Nephron progenitor cell (in vitro differentiated cells): ENCODE results near the gene HEATR9.
A peak's percentile ranks its signal among the peaks of the same experiment; 100 is the strongest.

Experiments
- DNase-seq: peaks from one replicate; pipeline ENCODE4 v3.0.0; 2021
- H3K27ac Mint-ChIP-seq: 2 replicates; pipeline ENCODE4 v1.8.0; 2021; ENCODE audit warnings: mild to moderate bottlenecking, moderate library complexity, mixed read lengths
- H3K27me3 Mint-ChIP-seq: 2 replicates; pipeline ENCODE4 v1.8.0; 2021; ENCODE audit warnings: mild to moderate bottlenecking, low read depth, mixed read lengths; ENCODE audit not compliant: poor library complexity
- H3K36me3 Mint-ChIP-seq: 2 replicates; pipeline ENCODE4 v1.8.0; 2021; ENCODE audit warnings: low read depth, mixed read lengths
- H3K4me1 Mint-ChIP-seq: 2 replicates; pipeline ENCODE4 v1.8.0; 2021; ENCODE audit warnings: mixed read lengths
- H3K4me3 Mint-ChIP-seq: 2 replicates; pipeline ENCODE4 v1.8.0; 2021; ENCODE audit warnings: mild to moderate bottlenecking, moderate library complexity, mixed read lengths
- H3K9me3 Mint-ChIP-seq: 2 replicates; pipeline ENCODE4 v1.8.0; 2021; ENCODE audit warnings: mild to moderate bottlenecking, moderate library complexity, mixed read lengths
- TF ChIP-seq, protein P1 (sequence below): fragments of 200-600 bp; sonication (generic); IDR thresholded peaks from 2 replicates; pipeline ENCODE4 v1.5.0; 2021; ENCODE audit warnings: antibody characterized with exemption

Gene HEATR9

DNA sequence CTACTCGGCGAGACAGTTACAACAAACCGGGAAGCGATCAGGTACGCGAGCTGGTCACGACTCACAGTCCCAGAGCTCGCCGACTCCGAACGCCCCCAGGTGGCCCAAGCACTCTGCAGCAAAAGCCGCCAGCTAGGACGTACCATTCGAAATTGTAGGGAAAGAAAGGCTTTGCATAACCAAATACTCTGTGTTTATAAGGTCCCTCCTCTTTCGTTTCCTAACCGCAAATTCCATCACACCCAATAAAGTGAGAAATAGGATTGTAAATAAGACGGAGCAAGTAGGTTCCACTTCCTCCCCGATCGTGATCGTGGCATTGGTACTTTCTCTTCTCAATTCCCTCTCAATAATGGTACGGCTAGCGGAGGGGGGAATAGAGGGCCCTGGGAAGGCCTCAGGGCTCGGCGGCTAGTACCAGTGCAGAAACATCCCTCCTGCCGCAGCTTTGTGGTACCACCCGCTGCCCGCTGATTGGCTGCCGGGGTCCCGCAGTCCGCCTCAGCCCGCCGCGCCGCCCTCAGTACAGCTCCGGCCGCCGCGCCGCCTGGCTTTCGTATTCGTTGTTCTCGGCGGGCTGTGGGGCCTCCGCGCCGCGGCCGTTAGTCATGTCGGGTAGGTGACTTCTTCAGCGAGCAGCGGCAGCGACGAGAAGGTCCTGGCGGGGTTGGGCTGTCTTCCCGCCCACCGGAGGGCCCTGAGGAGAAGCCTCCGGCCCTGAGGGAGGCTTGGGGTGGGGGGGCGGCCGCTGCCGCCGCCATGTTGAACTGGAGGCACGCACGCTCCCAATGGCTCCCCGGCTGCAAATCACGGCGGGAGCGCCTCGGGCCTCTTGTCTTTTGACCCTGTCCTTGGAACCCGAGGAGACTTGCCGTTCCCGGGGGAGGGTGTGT lies 59.5 kb downstream of the HEATR9 start, which contains the start of gene TAF15:
TSS of gene TAF15 (plus strand) at position 523 of the 893 bp plus-strand sequence. CDS start at position 609, 86 bp downstream.
- Mint-ChIP-seq H3K27ac (peak within 1 kb of the TSS; percentile 100), H3K4me1 (peaks cover 48% of the 10 kb centered on the region), H3K9me3 (no peaks in the 10 kb centered on the region), H3K27me3 (peaks cover 6% of the 10 kb centered on the region), H3K36me3 (peaks cover 23% of the 10 kb centered on the region), H3K4me3 (peak within 1 kb of the TSS; percentile 96)
- DNase-seq = peak; percentile 95
- TF ChIP-seq, protein P1, sequence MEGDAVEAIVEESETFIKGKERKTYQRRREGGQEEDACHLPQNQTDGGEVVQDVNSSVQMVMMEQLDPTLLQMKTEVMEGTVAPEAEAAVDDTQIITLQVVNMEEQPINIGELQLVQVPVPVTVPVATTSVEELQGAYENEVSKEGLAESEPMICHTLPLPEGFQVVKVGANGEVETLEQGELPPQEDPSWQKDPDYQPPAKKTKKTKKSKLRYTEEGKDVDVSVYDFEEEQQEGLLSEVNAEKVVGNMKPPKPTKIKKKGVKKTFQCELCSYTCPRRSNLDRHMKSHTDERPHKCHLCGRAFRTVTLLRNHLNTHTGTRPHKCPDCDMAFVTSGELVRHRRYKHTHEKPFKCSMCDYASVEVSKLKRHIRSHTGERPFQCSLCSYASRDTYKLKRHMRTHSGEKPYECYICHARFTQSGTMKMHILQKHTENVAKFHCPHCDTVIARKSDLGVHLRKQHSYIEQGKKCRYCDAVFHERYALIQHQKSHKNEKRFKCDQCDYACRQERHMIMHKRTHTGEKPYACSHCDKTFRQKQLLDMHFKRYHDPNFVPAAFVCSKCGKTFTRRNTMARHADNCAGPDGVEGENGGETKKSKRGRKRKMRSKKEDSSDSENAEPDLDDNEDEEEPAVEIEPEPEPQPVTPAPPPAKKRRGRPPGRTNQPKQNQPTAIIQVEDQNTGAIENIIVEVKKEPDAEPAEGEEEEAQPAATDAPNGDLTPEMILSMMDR = peak; percentile 62

DNA sequence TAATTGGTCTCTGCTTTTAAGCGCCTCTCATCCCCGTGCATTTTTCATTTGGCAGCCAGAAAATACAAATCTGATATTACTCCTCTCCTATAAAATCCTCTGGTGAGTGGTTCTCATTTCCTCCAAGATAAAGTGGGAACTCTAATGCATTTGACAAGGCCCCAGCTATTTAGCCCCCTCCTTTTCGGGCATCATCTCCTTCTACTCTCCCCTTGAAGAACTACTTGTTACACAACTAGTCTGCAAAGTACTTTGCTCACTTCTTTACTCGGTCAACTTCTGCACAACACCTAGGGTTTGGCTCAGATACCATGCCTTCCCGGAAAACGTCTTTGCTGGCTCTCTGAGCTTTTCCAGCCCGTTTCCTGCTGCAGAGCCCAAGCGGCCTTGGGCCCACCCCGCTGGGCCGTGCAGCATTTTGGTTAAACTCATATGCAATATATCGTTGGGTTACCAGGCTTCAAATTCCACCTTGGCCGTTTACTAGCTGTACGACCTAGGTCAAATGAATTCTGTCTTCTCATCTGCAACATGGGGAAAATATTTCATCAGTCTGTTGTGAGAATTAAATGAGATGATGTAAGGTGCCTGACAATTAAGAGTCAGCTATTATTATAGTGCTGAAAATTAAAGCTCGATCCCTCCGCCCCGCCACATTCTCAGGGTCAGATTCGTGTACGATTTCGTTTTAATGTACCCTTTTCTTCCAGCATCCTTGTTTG lies 60.3 kb downstream of the HEATR9 start:
- peaks cover 15% of the 10 kb centered on the region for H3K36me3 Mint-ChIP-seq
- H3K27ac Mint-ChIP-seq = peak overlapping the region; percentile 100
- H3K4me1 Mint-ChIP-seq = peaks cover 42% of the 10 kb centered on the region
- H3K9me3 Mint-ChIP-seq = no peaks in the 10 kb centered on the region
- peak overlapping the region; percentile 96 for H3K4me3 Mint-ChIP-seq
- no peak for DNase-seq
- TF ChIP-seq, protein P1 = no peak
- peaks cover 7% of the 10 kb centered on the region for H3K27me3 Mint-ChIP-seq

DNA sequence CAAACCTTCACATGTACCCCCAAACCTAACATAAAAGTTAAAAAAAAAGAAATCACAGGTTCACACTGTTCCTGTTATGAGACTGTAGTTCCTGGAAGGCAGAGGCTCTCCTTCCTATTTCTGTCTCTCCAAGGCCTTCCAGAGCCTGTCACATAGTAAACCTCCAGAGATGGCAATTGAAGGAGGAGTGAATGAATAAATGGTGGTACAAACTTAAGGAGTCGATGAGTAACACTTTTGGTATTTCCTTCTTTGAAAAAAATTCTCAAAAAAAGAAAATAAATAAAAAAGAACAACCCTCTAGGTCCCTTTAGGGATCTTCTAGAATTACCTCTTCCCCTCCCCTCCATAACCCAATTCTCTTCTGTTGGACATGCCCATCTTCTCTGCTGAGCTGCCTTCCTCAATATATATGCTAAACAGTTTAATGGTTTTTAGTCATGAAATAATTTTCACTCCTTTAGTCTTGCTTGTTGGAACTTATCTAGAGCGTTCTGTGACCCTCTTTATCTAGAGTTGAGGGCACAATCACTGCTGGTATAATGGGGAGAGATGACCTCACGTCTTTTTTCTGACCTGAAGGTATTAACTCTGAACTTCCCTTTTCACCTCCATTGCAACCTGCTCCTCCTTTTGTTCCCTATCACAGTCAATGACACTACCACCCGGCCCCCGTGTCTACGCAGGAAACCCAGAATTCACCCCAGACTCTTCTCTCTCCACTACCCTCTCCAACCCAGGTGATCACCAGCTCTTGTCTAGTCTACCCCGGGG lies 61.1 kb downstream of the HEATR9 start:
- Mint-ChIP-seq H3K36me3 (peaks cover 7% of the 10 kb centered on the region), H3K27ac (no peak overlapping the region), H3K9me3 (no peaks in the 10 kb centered on the region), H3K4me1 (peaks cover 36% of the 10 kb centered on the region), H3K27me3 (peaks cover 9% of the 10 kb centered on the region), H3K4me3 (peak overlapping the region; percentile 61)
- DNase-seq = no peak
- TF ChIP-seq, protein P1 = no peak
